ENCODE measurements around the gene RAMP3.
"Not testable (repeated sequence)": the region's sequence is repeated elsewhere in the genome, so short reads cannot be mapped to it uniquely, and the experiment has no call there.

Gene RAMP3

GRCh38 chr7:45132708-45133320 lies 24.8 kb upstream of the RAMP3 start:
- no peak for DNase-seq (ENCODE audit: low read depth)

DNA sequence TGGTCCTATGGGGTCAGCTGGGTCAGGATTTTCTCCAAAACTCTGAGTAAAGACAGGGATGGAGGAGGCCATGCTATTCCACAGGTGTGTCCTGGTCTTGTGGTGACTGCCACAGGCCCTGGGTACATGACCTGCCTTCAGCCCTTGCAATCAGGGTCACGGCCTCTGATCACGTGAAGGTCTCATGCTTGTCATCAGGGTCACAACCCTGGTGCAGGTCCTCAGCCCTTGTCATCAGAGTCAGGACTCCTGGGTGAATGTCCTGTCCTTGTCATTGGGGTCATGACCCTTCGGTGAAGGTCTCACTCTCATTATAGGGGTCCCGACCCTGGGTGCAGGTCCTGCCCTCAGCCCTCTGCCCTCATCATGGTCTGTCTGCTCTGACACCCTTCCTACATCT lies 24.2 kb upstream of the RAMP3 start:
- no peak for DNase-seq (ENCODE audit: low read depth)

GRCh38 chr7:45133877-45134276 lies 23.7 kb upstream of the RAMP3 start:
- DNase-seq (ENCODE audit: low read depth), result no peak

GRCh38 chr7:45136106-45137060 lies 21.2 kb upstream of the RAMP3 start:
- peak; percentile 59 for DNase-seq (ENCODE audit: low read depth)

- DNase-seq (ENCODE audit: low read depth), result no peak
Observed at GRCh38 chr7:45138433-45139267, 18.9 kb upstream of the RAMP3 start.

DNA sequence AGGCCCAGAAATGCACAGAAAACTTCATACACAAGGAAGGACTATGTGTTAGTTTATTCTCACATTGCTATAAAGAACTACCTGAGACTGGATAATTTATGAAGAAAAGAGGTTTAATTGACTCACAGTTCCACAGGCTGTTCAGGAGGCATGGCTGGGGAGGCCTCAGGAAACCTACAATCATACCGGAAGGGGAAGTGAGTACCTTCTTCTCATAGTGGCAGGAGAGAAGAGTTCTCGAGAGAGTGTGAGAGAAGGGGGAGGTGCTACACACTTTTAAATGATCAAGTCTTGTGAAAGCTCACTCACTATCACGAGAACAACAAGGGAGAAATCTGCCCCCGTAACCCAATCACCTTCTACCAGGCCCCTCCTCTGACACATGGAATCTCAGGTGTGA lies 16.8 kb upstream of the RAMP3 start:
- no peak for DNase-seq (ENCODE audit: low read depth)

- DNase-seq (ENCODE audit: low read depth), result no peak
Observed at GRCh38 chr7:45143616-45144015, 14.0 kb upstream of the RAMP3 start.

DNA sequence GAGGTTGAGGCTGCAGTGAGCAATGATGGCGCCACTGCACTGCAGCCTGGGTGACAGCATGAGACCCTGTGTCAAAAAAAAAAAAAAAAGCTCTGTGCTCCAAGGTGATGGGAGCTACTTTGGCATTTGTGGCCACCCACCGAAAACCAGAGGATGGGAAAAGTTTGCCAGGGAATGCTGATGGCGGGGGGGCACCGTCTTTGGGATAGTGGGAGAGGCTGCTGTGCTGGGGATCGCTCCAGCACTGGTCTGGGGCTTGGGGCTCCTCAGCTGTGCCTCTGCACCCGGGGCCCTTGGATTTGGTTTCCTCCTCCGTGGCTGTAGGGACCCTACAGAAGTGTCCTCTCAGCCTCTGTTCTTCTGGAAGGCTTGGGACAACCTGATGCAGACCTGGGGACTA lies 11.7 kb upstream of the RAMP3 start:
- DNase-seq (ENCODE audit: low read depth), result no peak

DNA sequence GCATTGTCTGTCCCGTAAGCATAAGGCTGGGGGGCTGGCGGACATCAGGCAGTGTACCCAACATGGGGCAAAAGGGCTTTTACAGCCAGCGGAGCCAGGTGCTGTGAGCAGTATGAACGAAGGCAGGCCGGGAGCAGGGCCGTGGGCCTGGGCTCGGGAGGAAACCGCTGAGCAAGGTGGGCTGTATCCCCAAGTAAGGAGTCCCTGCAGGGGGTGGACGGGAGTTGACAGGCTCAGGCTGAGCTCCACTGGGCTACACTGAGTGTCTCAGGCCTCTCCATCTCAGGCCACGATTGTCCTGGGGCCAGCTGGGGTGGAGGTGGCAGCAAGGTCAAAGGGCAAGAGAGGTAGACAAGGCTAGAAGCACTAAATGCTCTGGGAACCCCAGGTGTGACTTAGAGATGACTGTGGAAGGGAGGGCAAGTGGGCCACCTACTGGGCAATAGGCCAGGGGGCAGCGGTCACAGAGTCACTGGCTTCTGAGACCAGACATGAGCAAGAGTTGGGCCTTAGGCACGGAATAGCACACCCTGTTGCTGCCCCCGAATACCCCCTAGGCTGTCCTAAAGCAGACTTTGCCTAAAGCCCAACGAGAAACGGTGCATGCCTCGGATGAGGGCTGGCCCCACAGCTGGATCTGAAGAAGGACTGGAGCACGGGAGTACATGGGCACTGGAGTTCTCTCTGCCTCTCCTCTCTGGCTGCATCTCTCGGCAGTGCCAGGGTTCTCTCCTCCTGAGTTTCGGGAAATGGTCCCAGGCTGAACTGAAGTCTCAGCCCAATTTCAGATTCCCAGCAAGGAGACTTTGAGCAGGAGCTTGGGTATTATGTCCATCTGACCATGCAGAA lies 10.8 kb upstream of the RAMP3 start:
- DNase-seq (ENCODE audit: low read depth), result no peak

DNA sequence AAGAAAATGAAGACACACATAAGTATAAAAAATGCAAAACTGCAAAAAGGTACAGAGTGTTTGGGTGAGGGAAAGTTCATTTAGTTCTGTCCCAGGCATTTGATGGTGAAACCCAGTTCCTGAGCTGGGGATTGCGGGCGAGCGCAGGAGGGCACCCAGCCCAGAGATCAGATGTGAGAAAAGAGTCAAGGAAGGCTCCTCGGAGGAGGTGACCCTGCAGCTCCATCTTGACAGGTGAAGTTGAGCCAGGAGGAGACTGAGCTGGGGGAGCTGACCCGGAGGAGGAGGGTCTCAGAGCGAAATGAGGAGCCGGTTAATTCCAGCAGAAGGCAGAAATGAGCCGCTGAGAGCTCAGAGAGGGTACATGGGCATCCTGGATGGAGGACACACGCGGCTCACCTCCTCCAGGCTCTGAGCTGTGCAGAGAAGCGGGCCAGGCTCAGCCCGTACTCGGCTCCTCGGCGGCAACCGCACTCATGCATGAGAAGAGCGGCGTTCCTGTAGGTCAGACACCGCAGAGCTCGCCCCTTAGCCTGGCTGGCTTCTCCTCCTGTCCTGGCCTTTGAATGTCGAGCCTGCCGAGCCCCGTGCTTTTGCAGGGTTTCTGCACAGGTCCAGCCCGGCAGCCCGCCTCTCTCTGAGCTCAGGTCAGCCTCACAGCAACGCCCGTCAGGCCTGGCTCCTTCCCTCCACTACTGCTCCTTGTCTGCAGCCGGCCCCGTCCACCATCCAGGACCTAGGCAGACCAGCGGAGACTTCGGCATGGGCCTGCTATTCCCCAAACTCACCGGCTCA lies 9.5 kb upstream of the RAMP3 start:
- no peak for DNase-seq (ENCODE audit: low read depth)

- DNase-seq (ENCODE audit: low read depth), result no peak
Observed at GRCh38 chr7:45148653-45148973, 9.0 kb upstream of the RAMP3 start.

- no peak for DNase-seq (ENCODE audit: low read depth)
Observed at GRCh38 chr7:45149606-45150005, 8.0 kb upstream of the RAMP3 start.

DNA sequence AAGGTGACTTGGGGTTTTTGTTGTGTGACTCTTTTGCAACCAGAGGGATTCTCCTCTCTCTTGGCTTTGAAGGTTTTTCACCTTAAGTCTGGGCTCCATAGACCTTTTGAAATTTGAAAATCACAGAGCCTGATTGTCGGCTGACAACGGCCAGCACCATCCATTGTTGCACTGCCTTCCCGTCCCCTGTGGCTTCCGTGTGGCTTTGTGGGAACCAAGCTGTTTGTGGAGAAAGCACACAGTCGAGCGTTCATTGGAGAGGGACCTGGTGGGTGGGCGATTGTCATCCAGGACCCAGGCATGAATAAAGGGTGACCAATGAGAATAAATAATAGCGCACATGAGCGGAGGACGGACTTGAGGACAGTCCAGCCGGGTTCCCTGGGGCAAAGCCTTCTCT lies 7.4 kb upstream of the RAMP3 start:
- DNase-seq (ENCODE audit: low read depth), result no peak

GRCh38 chr7:45151131-45151684 lies 6.4 kb upstream of the RAMP3 start:
- DNase-seq (ENCODE audit: low read depth), result no peak

- DNase-seq (ENCODE audit: low read depth), result no peak
Observed at GRCh38 chr7:45151967-45152366, 5.6 kb upstream of the RAMP3 start.

GRCh38 chr7:45153233-45153632 lies 4.4 kb upstream of the RAMP3 start:
- no peak for DNase-seq (ENCODE audit: low read depth)

- not testable (repeated sequence) for DNase-seq (ENCODE audit: low read depth)
Observed at GRCh38 chr7:45153861-45154260, 3.7 kb upstream of the RAMP3 start.

DNA sequence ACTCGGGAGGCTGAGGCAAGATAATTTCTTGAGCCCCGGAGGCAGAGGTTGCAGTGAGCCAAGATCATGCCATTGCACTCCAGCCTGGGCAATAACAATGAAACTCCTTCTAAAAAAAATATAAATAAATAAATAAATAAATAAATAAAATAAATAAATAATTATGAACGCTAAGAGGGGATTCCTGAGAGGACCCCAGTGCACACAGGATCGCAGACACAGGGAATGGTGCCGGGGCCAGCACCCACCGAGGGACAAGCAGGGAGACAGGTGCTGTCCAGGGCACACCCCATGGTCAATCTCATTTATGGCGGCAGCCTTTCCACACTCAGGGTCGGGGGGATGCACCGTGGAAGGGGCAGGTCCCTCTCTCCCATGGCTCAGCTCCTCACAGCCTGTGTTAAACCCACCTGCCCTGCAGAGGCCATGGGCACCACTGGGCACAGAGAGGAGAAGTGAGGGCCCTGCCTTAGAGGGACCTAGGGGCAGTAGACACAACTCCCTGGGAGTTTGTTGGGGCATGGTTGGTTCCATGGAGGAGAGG lies 2.2 kb upstream of the RAMP3 start:
- no peak for DNase-seq (ENCODE audit: low read depth)

- DNase-seq (ENCODE audit: low read depth), result no peak
Observed at GRCh38 chr7:45155941-45156340, 1.6 kb upstream of the RAMP3 start.

GRCh38 chr7:45156516-45157272 lies 897 bp upstream of the RAMP3 start:
- no peak for DNase-seq (ENCODE audit: low read depth)

All from fibroblast of gingiva (primary cell).